ENCODE data around the gene SIGLEC1.
A peak's percentile ranks its signal among the peaks of the same experiment; 100 is the strongest.

The SIGLEC1 gene

GRCh38 chr20:3681352-3681930, 31.0 kb downstream of the SIGLEC1 start:
- Histone ChIP-seq H3K79me2 (ENCODE audit: control insufficient read depth, insufficient read depth, low read length) (no peaks in the 10 kb centered on the region), H3K56ac (ENCODE audit: low read length) (peak overlapping the region; percentile 79), H3K36me3 (ENCODE audit: control insufficient read depth, insufficient read depth, low read length) (no peaks in the 10 kb centered on the region), H4K5ac (ENCODE audit: low read length) (no peak overlapping the region), H2AK5ac (ENCODE audit: low read length) (no peak overlapping the region), H2BK120ac (ENCODE audit: low read depth, low read length) (no peak overlapping the region), H2BK15ac (replicated peaks; ENCODE audit: low read depth) (no peak overlapping the region), H3K79me1 (ENCODE audit: low read length) (no peaks in the 10 kb centered on the region), H3K4me2 (ENCODE audit: low read length) (peak overlapping the region; percentile 74), H3K27me3 (ENCODE audit: insufficient read depth, low read length, poor library complexity) (no peaks in the 10 kb centered on the region), H3K9ac (ENCODE audit: low read length) (peak overlapping the region; percentile 66), H3K23ac (ENCODE audit: low read length) (no peak overlapping the region), H3K4me1 (ENCODE audit: control insufficient read depth, low read depth, low read length) (no peaks in the 10 kb centered on the region), H4K8ac (ENCODE audit: low read depth, low read length) (no peak overlapping the region), H3K18ac (ENCODE audit: low read length) (no peak overlapping the region), H3K4ac (ENCODE audit: low read depth, low read length) (no peak overlapping the region), H3K27ac (ENCODE audit: low read depth, low read length) (no peak overlapping the region), H3K4me3 (ENCODE audit: low read length) (peak overlapping the region; percentile 32), H2BK5ac (ENCODE audit: low read length) (no peak overlapping the region)
- DNase-seq, result no peak
- no CpG with 5 or more reads among the region's 32 CpGs for WGBS (ENCODE audit: extremely low coverage, insufficient coverage, low lambda C conversion rate)

- no peak overlapping the region for H2BK15ac ChIP-seq (replicated peaks; ENCODE audit: low read depth)
- H3K27me3 ChIP-seq (ENCODE audit: insufficient read depth, low read length, poor library complexity), result no peaks in the 10 kb centered on the region
- no peak overlapping the region for H3K18ac ChIP-seq (ENCODE audit: low read length)
- WGBS (ENCODE audit: extremely low coverage, insufficient coverage, low lambda C conversion rate), result no CpG with 5 or more reads among the region's 15 CpGs
- H3K56ac ChIP-seq (ENCODE audit: low read length), result no peak overlapping the region
- H2BK120ac ChIP-seq (ENCODE audit: low read depth, low read length), result no peak overlapping the region
- no peaks in the 10 kb centered on the region for H3K79me1 ChIP-seq (ENCODE audit: low read length)
- H4K5ac ChIP-seq (ENCODE audit: low read length), result no peak overlapping the region
- H2BK5ac ChIP-seq (ENCODE audit: low read length), result no peak overlapping the region
- H3K4me3 ChIP-seq (ENCODE audit: low read length), result no peak overlapping the region
- no peak overlapping the region for H3K27ac ChIP-seq (ENCODE audit: low read depth, low read length)
- H2AK5ac ChIP-seq (ENCODE audit: low read length), result no peak overlapping the region
- H3K4ac ChIP-seq (ENCODE audit: low read depth, low read length), result no peak overlapping the region
- no peaks in the 10 kb centered on the region for H3K4me1 ChIP-seq (ENCODE audit: control insufficient read depth, low read depth, low read length)
- H3K4me2 ChIP-seq (ENCODE audit: low read length), result no peak overlapping the region
- no peaks in the 10 kb centered on the region for H3K36me3 ChIP-seq (ENCODE audit: control insufficient read depth, insufficient read depth, low read length)
- no peak overlapping the region for H3K9ac ChIP-seq (ENCODE audit: low read length)
- H3K23ac ChIP-seq (ENCODE audit: low read length), result no peak overlapping the region
- no peak overlapping the region for H4K8ac ChIP-seq (ENCODE audit: low read depth, low read length)
- no peaks in the 10 kb centered on the region for H3K79me2 ChIP-seq (ENCODE audit: control insufficient read depth, insufficient read depth, low read length)
- DNase-seq, result no peak
These were observed 31.6 kb downstream of the SIGLEC1 start for GRCh38 chr20:3680701-3681351.

- Histone ChIP-seq H3K79me2 (ENCODE audit: control insufficient read depth, insufficient read depth, low read length) (no peaks in the 10 kb centered on the region), H3K23ac (ENCODE audit: low read length) (no peak overlapping the region), H3K27me3 (ENCODE audit: insufficient read depth, low read length, poor library complexity) (no peaks in the 10 kb centered on the region), H3K18ac (ENCODE audit: low read length) (no peak overlapping the region), H3K4ac (ENCODE audit: low read depth, low read length) (no peak overlapping the region), H4K8ac (ENCODE audit: low read depth, low read length) (no peak overlapping the region), H2BK5ac (ENCODE audit: low read length) (no peak overlapping the region), H3K9ac (ENCODE audit: low read length) (no peak overlapping the region), H3K4me1 (ENCODE audit: control insufficient read depth, low read depth, low read length) (no peaks in the 10 kb centered on the region), H4K5ac (ENCODE audit: low read length) (no peak overlapping the region), H3K79me1 (ENCODE audit: low read length) (no peaks in the 10 kb centered on the region), H2BK15ac (replicated peaks; ENCODE audit: low read depth) (no peak overlapping the region), H3K27ac (ENCODE audit: low read depth, low read length) (no peak overlapping the region), H3K4me2 (ENCODE audit: low read length) (no peak overlapping the region), H3K4me3 (ENCODE audit: low read length) (no peak overlapping the region), H2BK120ac (ENCODE audit: low read depth, low read length) (no peak overlapping the region), H3K56ac (ENCODE audit: low read length) (no peak overlapping the region), H3K36me3 (ENCODE audit: control insufficient read depth, insufficient read depth, low read length) (no peaks in the 10 kb centered on the region), H2AK5ac (ENCODE audit: low read length) (no peak overlapping the region)
- DNase-seq, result peak; percentile 73
- WGBS (ENCODE audit: extremely low coverage, insufficient coverage, low lambda C conversion rate), result no CpG with 5 or more reads among the region's 18 CpGs
These were observed 32.4 kb downstream of the SIGLEC1 start for GRCh38 chr20:3679749-3680700.

- Histone ChIP-seq H4K8ac (ENCODE audit: low read depth, low read length) (no peak overlapping the region), H3K79me2 (ENCODE audit: control insufficient read depth, insufficient read depth, low read length) (no peaks in the 10 kb centered on the region), H3K4me1 (ENCODE audit: control insufficient read depth, low read depth, low read length) (no peaks in the 10 kb centered on the region), H3K27me3 (ENCODE audit: insufficient read depth, low read length, poor library complexity) (no peaks in the 10 kb centered on the region), H2AK5ac (ENCODE audit: low read length) (no peak overlapping the region), H3K4me2 (ENCODE audit: low read length) (no peak overlapping the region), H3K56ac (ENCODE audit: low read length) (no peak overlapping the region), H3K4ac (ENCODE audit: low read depth, low read length) (no peak overlapping the region), H2BK5ac (ENCODE audit: low read length) (no peak overlapping the region), H3K9ac (ENCODE audit: low read length) (no peak overlapping the region), H3K23ac (ENCODE audit: low read length) (no peak overlapping the region), H3K36me3 (ENCODE audit: control insufficient read depth, insufficient read depth, low read length) (no peaks in the 10 kb centered on the region), H3K27ac (ENCODE audit: low read depth, low read length) (no peak overlapping the region), H3K79me1 (ENCODE audit: low read length) (no peaks in the 10 kb centered on the region), H3K18ac (ENCODE audit: low read length) (no peak overlapping the region), H4K5ac (ENCODE audit: low read length) (no peak overlapping the region), H3K4me3 (ENCODE audit: low read length) (no peak overlapping the region), H2BK15ac (replicated peaks; ENCODE audit: low read depth) (no peak overlapping the region), H2BK120ac (ENCODE audit: low read depth, low read length) (no peak overlapping the region)
- no peak for DNase-seq
- no CpG with 5 or more reads among the region's 14 CpGs for WGBS (ENCODE audit: extremely low coverage, insufficient coverage, low lambda C conversion rate)
These were observed 33.3 kb downstream of the SIGLEC1 start for GRCh38 chr20:3678856-3679720.

GRCh38 chr20:3678198-3678597, 34.2 kb downstream of the SIGLEC1 start:
- WGBS (ENCODE audit: extremely low coverage, insufficient coverage, low lambda C conversion rate), result no CpG with 5 or more reads among the region's 2 CpGs
- H3K4me1 ChIP-seq (ENCODE audit: control insufficient read depth, low read depth, low read length), result no peaks in the 10 kb centered on the region
- H3K9ac ChIP-seq (ENCODE audit: low read length), result no peak overlapping the region
- no peak overlapping the region for H3K4ac ChIP-seq (ENCODE audit: low read depth, low read length)
- H3K79me2 ChIP-seq (ENCODE audit: control insufficient read depth, insufficient read depth, low read length), result no peaks in the 10 kb centered on the region
- no peak overlapping the region for H2BK120ac ChIP-seq (ENCODE audit: low read depth, low read length)
- H2AK5ac ChIP-seq (ENCODE audit: low read length), result no peak overlapping the region
- DNase-seq, result no peak
- H3K4me2 ChIP-seq (ENCODE audit: low read length), result no peak overlapping the region
- no peaks in the 10 kb centered on the region for H3K79me1 ChIP-seq (ENCODE audit: low read length)
- no peak overlapping the region for H2BK5ac ChIP-seq (ENCODE audit: low read length)
- no peak overlapping the region for H3K56ac ChIP-seq (ENCODE audit: low read length)
- H3K18ac ChIP-seq (ENCODE audit: low read length), result no peak overlapping the region
- no peak overlapping the region for H4K5ac ChIP-seq (ENCODE audit: low read length)
- H3K23ac ChIP-seq (ENCODE audit: low read length), result no peak overlapping the region
- no peak overlapping the region for H4K8ac ChIP-seq (ENCODE audit: low read depth, low read length)
- H3K27ac ChIP-seq (ENCODE audit: low read depth, low read length), result no peak overlapping the region
- H2BK15ac ChIP-seq (replicated peaks; ENCODE audit: low read depth), result no peak overlapping the region
- H3K27me3 ChIP-seq (ENCODE audit: insufficient read depth, low read length, poor library complexity), result no peaks in the 10 kb centered on the region
- no peak overlapping the region for H3K4me3 ChIP-seq (ENCODE audit: low read length)
- no peaks in the 10 kb centered on the region for H3K36me3 ChIP-seq (ENCODE audit: control insufficient read depth, insufficient read depth, low read length)

All from mesendoderm (in vitro differentiated cells).